GM19351 (cell line): ENCODE measurements around the gene ANKS1B.
"Not testable (repeated sequence)": the region's sequence is repeated elsewhere in the genome, so short reads cannot be mapped to it uniquely, and the experiment has no call there.

ENCODE experiments used
- ATAC-seq: cut with Tn5 transposase; IDR thresholded peaks from one replicate; pipeline ENCODE4 v1.9.1; 2021; ENCODE audit warnings: mild to moderate bottlenecking, moderate library complexity; ENCODE audit not compliant: unreplicated experiment

The ANKS1B gene

GRCh38 chr12:99609455-99610181 is 375.1 kb downstream of the ANKS1B start:
- no peak for ATAC-seq

GRCh38 chr12:99600388-99600787 is 384.3 kb downstream of the ANKS1B start:
- ATAC-seq, result peak; percentile 70

- ATAC-seq, result no peak
These were observed 386.0 kb downstream of the ANKS1B start for GRCh38 chr12:99598785-99599184.

- no peak for ATAC-seq
These were observed 388.0 kb downstream of the ANKS1B start for GRCh38 chr12:99596762-99597161.

GRCh38 chr12:99577125-99577524 is 407.6 kb downstream of the ANKS1B start:
- ATAC-seq, result not testable (repeated sequence)

- ATAC-seq, result no peak
These were observed 410.8 kb downstream of the ANKS1B start for GRCh38 chr12:99573980-99574379.

- no peak for ATAC-seq
These were observed 417.7 kb downstream of the ANKS1B start for GRCh38 chr12:99567072-99567471.

GRCh38 chr12:99558109-99558508 is 426.6 kb downstream of the ANKS1B start:
- no peak for ATAC-seq

- no peak for ATAC-seq
These were observed 431.3 kb downstream of the ANKS1B start for GRCh38 chr12:99553461-99553860.

- no peak for ATAC-seq
These were observed 432.7 kb downstream of the ANKS1B start for GRCh38 chr12:99552022-99552421.

GRCh38 chr12:99549651-99550050 is 435.1 kb downstream of the ANKS1B start:
- no peak for ATAC-seq

- no peak for ATAC-seq
These were observed 435.5 kb downstream of the ANKS1B start for GRCh38 chr12:99549196-99549595.

GRCh38 chr12:99544457-99544856 is 440.3 kb downstream of the ANKS1B start:
- no peak for ATAC-seq

GRCh38 chr12:99529966-99530365 is 454.8 kb downstream of the ANKS1B start:
- ATAC-seq, result peak; percentile 97

- no peak for ATAC-seq
These were observed 456.3 kb downstream of the ANKS1B start for GRCh38 chr12:99528478-99528877.

GRCh38 chr12:99523853-99524252 is 460.9 kb downstream of the ANKS1B start:
- ATAC-seq, result no peak

GRCh38 chr12:99522456-99522855 is 462.3 kb downstream of the ANKS1B start:
- no peak for ATAC-seq

- no peak for ATAC-seq
These were observed 463.1 kb downstream of the ANKS1B start for GRCh38 chr12:99521664-99522063.

GRCh38 chr12:99513066-99513465 is 471.7 kb downstream of the ANKS1B start:
- no peak for ATAC-seq

GRCh38 chr12:99505805-99506204 is 478.9 kb downstream of the ANKS1B start:
- no peak for ATAC-seq

- no peak for ATAC-seq
These were observed 486.0 kb downstream of the ANKS1B start for GRCh38 chr12:99498756-99499155.

GRCh38 chr12:99495799-99496198 is 488.9 kb downstream of the ANKS1B start:
- ATAC-seq, result no peak

- no peak for ATAC-seq
These were observed 491.5 kb downstream of the ANKS1B start for GRCh38 chr12:99493197-99493596.
